ENCODE data around the gene BAHCC1.
"Not testable (repeated sequence)": the region's sequence is repeated elsewhere in the genome, so short reads cannot be mapped to it uniquely, and the experiment has no call there.

BAHCC1 gene

GRCh38 chr17:81394921-81395599 is at the start of gene BAHCC1:
Gene BAHCC1 (plus strand): TSS chr17:81395457. CDS start chr17:81399740, 4,283 bp downstream.
- peak; percentile 100 for DNase-seq (ENCODE audit: low spot score)

GRCh38 chr17:81346090-81346907 is 49.0 kb upstream of the BAHCC1 start:
- DNase-seq (ENCODE audit: low spot score) = peak; percentile 87

- no peak for DNase-seq (ENCODE audit: low spot score)
These were observed 48.3 kb upstream of the BAHCC1 start for GRCh38 chr17:81346908-81347349.

- DNase-seq (ENCODE audit: low spot score) = no peak
These were observed 47.8 kb upstream of the BAHCC1 start for GRCh38 chr17:81347437-81347836.

- no peak for DNase-seq (ENCODE audit: low spot score)
These were observed 46.9 kb upstream of the BAHCC1 start for GRCh38 chr17:81348097-81349055.

GRCh38 chr17:81349397-81350319 is 45.6 kb upstream of the BAHCC1 start:
- no peak for DNase-seq (ENCODE audit: low spot score)

GRCh38 chr17:81350320-81350890 is 44.9 kb upstream of the BAHCC1 start:
- no peak for DNase-seq (ENCODE audit: low spot score)

- not testable (repeated sequence) for DNase-seq (ENCODE audit: low spot score)
These were observed 43.8 kb upstream of the BAHCC1 start for GRCh38 chr17:81351329-81352052.

GRCh38 chr17:81352056-81352455 is 43.2 kb upstream of the BAHCC1 start:
- DNase-seq (ENCODE audit: low spot score) = not testable (repeated sequence)

GRCh38 chr17:81354252-81354953 is 40.9 kb upstream of the BAHCC1 start:
- DNase-seq (ENCODE audit: low spot score) = no peak

GRCh38 chr17:81354954-81355347 is 40.3 kb upstream of the BAHCC1 start:
- no peak for DNase-seq (ENCODE audit: low spot score)

- no peak for DNase-seq (ENCODE audit: low spot score)
These were observed 36.0 kb upstream of the BAHCC1 start for GRCh38 chr17:81359218-81359617.

GRCh38 chr17:81362001-81362400 is 33.3 kb upstream of the BAHCC1 start:
- not testable (repeated sequence) for DNase-seq (ENCODE audit: low spot score)

GRCh38 chr17:81364278-81365147 is 30.7 kb upstream of the BAHCC1 start:
- DNase-seq (ENCODE audit: low spot score) = no peak

GRCh38 chr17:81365148-81365600 is 30.1 kb upstream of the BAHCC1 start:
- no peak for DNase-seq (ENCODE audit: low spot score)

- DNase-seq (ENCODE audit: low spot score) = no peak
These were observed 29.4 kb upstream of the BAHCC1 start for GRCh38 chr17:81365601-81366585.

GRCh38 chr17:81366648-81367047 is 28.6 kb upstream of the BAHCC1 start:
- DNase-seq (ENCODE audit: low spot score) = no peak
